Suprapubic skin (tissue), 4 donors: ENCODE results near the gene SNW1. TPM values are rescaled to one million over a fixed set of nuclear protein-coding genes. Genes with fewer than 3 reads are reported as not detected.
A peak's percentile ranks its signal among the peaks of the same experiment; 100 is the strongest.

Experiments used
- DNase-seq, 2 donors: peaks; one replicate each; pipeline ENCODE4 v3.0.0-alpha.2; 2019; ENCODE audit warnings: low spot score in 2 of 2
- H3K27ac ChIP-seq: fragments of 200-600 bp; sonication (generic); one replicate; pipeline ENCODE4 v1.5.1; 2019
- H3K27me3 ChIP-seq: fragments of 200-600 bp; sonication (generic); one replicate; pipeline ENCODE4 v1.5.1; 2019
- H3K36me3 ChIP-seq: fragments of 200-600 bp; sonication (generic); one replicate; pipeline ENCODE4 v1.5.1; 2019
- H3K4me1 ChIP-seq: fragments of 200-600 bp; sonication (generic); one replicate; pipeline ENCODE4 v1.5.1; 2019
- H3K4me3 ChIP-seq: fragments of 200-600 bp; sonication (generic); one replicate; pipeline ENCODE4 v1.5.1; 2019; ENCODE audit warnings: mild to moderate bottlenecking
- H3K9me3 ChIP-seq: fragments of 200-600 bp; sonication (generic); one replicate; pipeline ENCODE4 v1.5.1; 2019
- CTCF ChIP-seq, 2 donors: fragments of 200-600 bp in 1 of 2; fragments of 450-650 bp in 1 of 2; sonication (generic) in 1 of 2; IDR thresholded peaks; one replicate each; pipeline ENCODE4 v1.5.1; 2016 to 2019; ENCODE audit warnings: antibody characterized with exemption in 2 of 2, mild to moderate bottlenecking in 1 of 2, moderate library complexity in 1 of 2
- EP300 ChIP-seq: sonication (generic); formaldehyde crosslinking; IDR thresholded peaks from one replicate; pipeline ENCODE4 v1.6.1; 2017; ENCODE audit warnings: antibody characterized with exemption
- POLR2A ChIP-seq, 2 donors: fragments of 450-650 bp; IDR thresholded peaks; one replicate each; pipeline ENCODE4 v1.6.1; 2017; ENCODE audit warnings: antibody characterized with exemption in 2 of 2, mild to moderate bottlenecking in 2 of 2, moderate library complexity in 2 of 2
- POLR2AphosphoS5 ChIP-seq, 3 donors: sonication (generic); formaldehyde crosslinking; IDR thresholded peaks; one replicate each; pipeline ENCODE4 v1.6.1; 2017; ENCODE audit warnings: antibody characterized with exemption in 3 of 3
- WGBS: methylation state at CpG from one replicate; pipeline ENCODE4 v1.1.5; 2018; 5-methylcytosine and 5-hydroxymethylcytosine counted together
- total RNA-seq, 4 donors: library from RNA; depleted of rRNA; stranded (reverse); fragments of >200 nt; gene quantifications; one replicate each; pipeline ENCODE4 v1.1.0, GENCODE V29; 2016

SNW1 gene
- total RNA-seq: 10 to 100 TPM; 48.8 to 85.1 (median 57.4) TPM

GRCh38 chr14:77760381-77761204 is at the start of gene SNW1:
TSS of gene SNW1 (minus strand) at chr14:77761156. CDS start at chr14:77761127, 29 bp downstream.
- Histone ChIP-seq H3K36me3 (no peaks in the 10 kb centered on the region), H3K4me1 (peaks cover 29% of the 10 kb centered on the region), H3K27ac (peak within 1 kb of the TSS; percentile 94)

GRCh38 chr14:77809011-77809410 is 48.1 kb upstream of the SNW1 start:
- 100% methylated on average over 1 of the region's 1 CpG for WGBS

More at GRCh38 chr14:77760381-77761204, at the start of gene SNW1:
- under 1% methylated on average over 49 of the region's 60 CpGs for WGBS
- Histone ChIP-seq H3K4me3 (peak within 1 kb of the TSS; percentile 97), H3K27me3 (no peaks in the 10 kb centered on the region), H3K9me3 (no peaks in the 10 kb centered on the region)
- peak; percentile 38 to 84 for TF ChIP-seq POLR2A (IDR thresholded peaks at IDR 0.05)
- peak in 2 of 3 donors; percentile 31 to 84 for TF ChIP-seq POLR2AphosphoS5 (IDR thresholded peaks at IDR 0.05)
- no peak for TF ChIP-seq CTCF (IDR thresholded peaks at IDR 0.05)
- DNase-seq: peak; percentile 94 to 95

DNA sequence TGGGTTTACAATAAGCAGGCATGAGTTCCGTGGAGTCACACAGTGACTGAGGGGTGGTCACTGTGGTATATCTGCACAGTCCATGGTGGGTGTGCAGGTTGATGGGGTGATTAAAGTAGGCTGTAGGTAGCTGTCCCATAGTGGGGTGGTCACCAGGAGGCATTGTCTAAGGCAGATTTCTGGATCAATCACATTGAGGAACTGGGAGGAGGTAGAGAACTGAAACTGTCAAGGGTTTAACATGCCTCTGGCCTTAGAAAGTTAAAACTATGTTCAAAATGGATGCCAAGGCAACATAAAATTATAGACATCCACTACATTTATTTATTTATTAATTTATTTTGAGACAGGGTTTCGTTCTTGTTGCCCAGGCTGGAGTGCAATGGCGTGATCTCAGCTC is 47.3 kb upstream of the SNW1 start:
- H3K4me1 ChIP-seq: no peaks in the 10 kb centered on the region
- WGBS: 93% methylated on average over 3 of the region's 3 CpGs
- no peaks in the 10 kb centered on the region for H3K36me3 ChIP-seq

More at GRCh38 chr14:77809011-77809410, 48.1 kb upstream of the SNW1 start:
- Histone ChIP-seq H3K36me3 (no peaks in the 10 kb centered on the region), H3K4me1 (no peaks in the 10 kb centered on the region), H3K27me3 (no peaks in the 10 kb centered on the region), H3K27ac (no peak overlapping the region), H3K4me3 (no peak overlapping the region), H3K9me3 (no peaks in the 10 kb centered on the region)
- DNase-seq: no peak
- TF ChIP-seq CTCF (IDR thresholded peaks at IDR 0.05) (no peak), POLR2A (IDR thresholded peaks at IDR 0.05) (no peak)

DNA sequence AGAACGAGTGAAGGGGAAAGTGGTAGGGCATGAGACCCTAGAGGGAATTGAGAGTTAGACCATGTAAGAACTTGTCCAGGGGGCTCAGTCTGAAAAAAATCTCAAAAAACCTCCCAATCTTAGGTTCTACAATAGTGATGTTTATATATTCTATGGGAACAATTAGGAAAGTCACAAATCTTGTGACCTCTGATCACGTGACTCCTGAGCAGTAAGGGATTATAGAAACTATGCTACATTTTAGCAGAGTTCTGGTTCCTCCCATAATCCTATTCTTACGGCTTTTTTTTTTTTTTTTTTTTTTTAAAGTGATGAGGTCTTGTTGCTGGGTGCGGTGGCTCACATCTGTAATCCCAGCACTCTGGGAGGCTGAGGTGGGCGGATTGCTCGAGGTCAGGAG is 44.8 kb upstream of the SNW1 start:
- H3K27ac ChIP-seq: no peak overlapping the region
- H3K4me3 ChIP-seq: no peak overlapping the region
- peaks cover 2% of the 10 kb centered on the region for H3K4me1 ChIP-seq
- no peak for TF ChIP-seq POLR2AphosphoS5 (IDR thresholded peaks at IDR 0.05)
- TF ChIP-seq CTCF (IDR thresholded peaks at IDR 0.05): no peak
- TF ChIP-seq EP300: no peak
- TF ChIP-seq POLR2A (IDR thresholded peaks at IDR 0.05): no peak
- H3K27me3 ChIP-seq: no peaks in the 10 kb centered on the region
- 84% methylated on average over 6 of the region's 6 CpGs for WGBS
- no peak for DNase-seq
- H3K36me3 ChIP-seq: no peaks in the 10 kb centered on the region
- no peaks in the 10 kb centered on the region for H3K9me3 ChIP-seq

More for the DNA sequence above, 47.3 kb upstream of the SNW1 start:
- H3K27me3 ChIP-seq: no peaks in the 10 kb centered on the region
- TF ChIP-seq POLR2AphosphoS5 (IDR thresholded peaks at IDR 0.05): no peak
- no peak for TF ChIP-seq POLR2A (IDR thresholded peaks at IDR 0.05)
- TF ChIP-seq EP300: no peak
- no peaks in the 10 kb centered on the region for H3K9me3 ChIP-seq
- no peak overlapping the region for H3K27ac ChIP-seq
- DNase-seq: no peak
- H3K4me3 ChIP-seq: no peak overlapping the region

- no peaks in the 10 kb centered on the region for H3K36me3 ChIP-seq
- TF ChIP-seq CTCF (IDR thresholded peaks at IDR 0.05) (no peak), EP300 (no peak), POLR2A (IDR thresholded peaks at IDR 0.05) (no peak), POLR2AphosphoS5 (IDR thresholded peaks at IDR 0.05) (no peak)
- peaks cover 7% of the 10 kb centered on the region for H3K4me1 ChIP-seq
- 74% methylated on average over 4 of the region's 6 CpGs for WGBS
- H3K27ac ChIP-seq: no peak overlapping the region
- no peaks in the 10 kb centered on the region for H3K27me3 ChIP-seq
- no peak overlapping the region for H3K4me3 ChIP-seq
- DNase-seq: no peak
- no peaks in the 10 kb centered on the region for H3K9me3 ChIP-seq
Observed at GRCh38 chr14:77804592-77804991, 43.6 kb upstream of the SNW1 start.
